Tongue (tissue), 2 donors: ENCODE data around the gene LCTL. TPM values are rescaled to one million over a fixed set of nuclear protein-coding genes. Genes with fewer than 3 reads are reported as not detected.
"Not testable (repeated sequence)": the region's sequence is repeated elsewhere in the genome, so short reads cannot be mapped to it uniquely, and the experiment has no call there.

Experiments used
- DNase-seq: peaks from one replicate; pipeline ENCODE4 v3.0.0-alpha.2; 2015
- total RNA-seq: library from RNA; depleted of rRNA; stranded (reverse); fragments of >200 nt; gene quantifications from one replicate; pipeline ENCODE4 v1.2.3, GENCODE V29; 2014

The LCTL gene
- total RNA-seq, 1 donor from 2014 or later = not detected

DNA sequence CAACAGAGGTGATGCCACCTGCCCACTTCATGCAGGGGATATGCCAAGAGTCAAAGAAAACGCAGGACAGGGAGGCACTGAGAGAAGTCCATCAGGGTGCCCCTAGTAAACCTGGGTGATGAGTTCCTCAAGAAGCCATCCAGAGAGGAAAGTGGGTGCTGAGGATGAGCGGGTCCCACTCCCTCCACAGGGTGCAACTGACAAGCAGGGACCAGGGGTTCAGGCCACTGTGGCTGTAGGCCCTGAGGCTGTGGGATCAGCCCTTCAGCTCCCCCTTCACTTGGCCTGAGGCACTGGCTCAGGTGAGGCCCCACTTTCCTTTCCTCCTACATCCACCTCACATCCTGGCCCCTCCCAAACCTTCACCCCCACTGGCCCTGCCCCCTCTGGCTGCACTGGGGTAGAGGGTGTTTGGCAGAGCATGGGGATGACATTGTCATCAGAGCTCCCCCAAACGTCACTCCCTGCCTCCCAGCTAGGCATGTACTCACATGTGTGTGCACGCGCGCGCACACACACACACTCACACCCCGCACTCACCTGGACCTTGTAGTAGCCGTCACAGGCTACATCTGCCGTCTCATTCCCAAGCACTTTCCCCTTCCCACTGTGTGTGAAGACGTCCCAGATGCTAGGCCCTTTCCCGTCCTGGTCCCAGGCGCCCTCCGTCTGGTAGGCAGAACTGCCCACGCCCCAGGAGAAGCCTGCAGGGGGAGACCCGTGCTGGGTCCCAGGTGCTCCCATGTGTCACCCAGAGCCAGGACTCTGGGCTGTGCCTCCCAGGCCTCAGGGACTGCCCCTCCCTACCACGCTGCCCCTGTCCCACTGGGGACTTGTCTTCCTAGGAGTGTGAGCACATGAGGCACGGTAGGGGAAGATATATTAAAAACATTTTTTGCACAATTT lies 1.4 kb downstream of the LCTL start:
- DNase-seq = no peak

DNA sequence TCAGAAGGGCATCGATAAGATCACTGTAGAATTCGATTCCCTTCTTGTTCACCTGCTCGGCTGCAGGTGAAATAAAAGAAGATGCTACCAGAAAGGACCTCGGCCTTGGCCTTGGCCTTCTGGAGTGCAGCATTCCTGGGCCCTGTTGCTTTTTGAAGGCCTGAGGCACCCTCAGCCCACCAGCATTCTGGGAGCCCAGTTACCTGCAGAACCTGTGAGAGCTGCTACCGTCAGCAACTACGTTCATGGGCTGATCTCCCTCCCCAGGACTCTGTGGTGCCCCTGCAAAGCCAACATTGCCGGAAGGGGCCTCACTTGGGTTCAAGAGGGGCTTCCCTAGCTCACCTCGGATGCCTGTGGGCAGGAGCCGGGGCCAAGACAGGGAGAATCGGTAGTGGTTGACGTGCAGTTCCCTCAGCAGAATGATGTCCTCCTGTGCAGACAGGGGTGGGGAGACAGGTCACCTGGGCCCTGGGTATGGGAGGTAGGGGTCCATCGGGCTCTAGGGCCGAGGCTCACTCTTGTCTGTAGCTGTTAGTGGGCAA lies 2.2 kb downstream of the LCTL start:
- DNase-seq = no peak

DNA sequence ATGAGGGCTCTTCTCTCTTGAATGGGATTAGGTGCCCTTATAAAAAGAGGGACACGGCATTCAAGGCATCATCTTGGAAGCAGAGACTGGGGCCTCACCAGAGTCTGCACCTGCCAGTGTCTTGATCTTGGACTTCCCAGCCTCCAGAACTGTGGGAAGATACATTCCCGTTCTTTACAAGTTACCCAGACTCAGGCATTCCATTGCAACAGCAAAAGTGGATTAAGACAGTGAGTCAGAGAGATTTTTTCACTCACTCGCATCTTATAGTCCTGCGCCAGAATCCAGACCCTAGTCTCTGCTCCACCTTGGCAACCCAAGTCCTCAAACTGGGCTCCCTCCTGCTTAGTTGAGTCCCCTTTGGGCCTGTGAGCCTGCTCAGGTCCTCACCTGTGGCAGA lies 2.7 kb downstream of the LCTL start:
- DNase-seq = no peak

- DNase-seq = no peak
These were observed 4.8 kb downstream of the LCTL start for GRCh38 chr15:66560856-66561525.

GRCh38 chr15:66558271-66558670 lies 7.5 kb downstream of the LCTL start:
- no peak for DNase-seq

GRCh38 chr15:66555685-66556084 lies 10.1 kb downstream of the LCTL start:
- DNase-seq = no peak

- no peak for DNase-seq
These were observed 20.5 kb downstream of the LCTL start for GRCh38 chr15:66545255-66545654.

GRCh38 chr15:66542896-66543295 lies 22.9 kb downstream of the LCTL start:
- DNase-seq = no peak

DNA sequence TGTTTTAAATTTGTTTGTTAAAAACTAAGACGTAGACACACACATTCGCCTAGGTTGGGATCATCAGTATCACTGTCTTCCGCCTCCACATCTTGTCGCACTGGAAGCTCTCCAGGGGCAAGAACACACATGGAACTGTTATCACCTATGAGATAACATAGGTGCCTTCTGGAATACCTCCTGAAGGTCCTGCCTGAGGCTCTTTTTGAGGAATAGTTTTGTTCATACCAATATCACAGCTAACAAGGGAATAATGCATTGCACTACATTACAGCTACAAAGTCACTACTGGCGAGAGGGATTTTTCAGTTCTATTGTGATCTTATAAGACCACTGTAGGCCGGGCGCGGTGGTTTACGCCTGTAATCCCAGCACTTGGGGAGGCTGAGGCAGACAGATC lies 30.7 kb downstream of the LCTL start:
- no peak for DNase-seq

- DNase-seq = no peak
These were observed 41.0 kb downstream of the LCTL start for GRCh38 chr15:66524838-66525237.

- DNase-seq = no peak
These were observed 41.9 kb downstream of the LCTL start for GRCh38 chr15:66523926-66524325.

GRCh38 chr15:66515901-66516322 lies 49.9 kb downstream of the LCTL start:
- no peak for DNase-seq

DNA sequence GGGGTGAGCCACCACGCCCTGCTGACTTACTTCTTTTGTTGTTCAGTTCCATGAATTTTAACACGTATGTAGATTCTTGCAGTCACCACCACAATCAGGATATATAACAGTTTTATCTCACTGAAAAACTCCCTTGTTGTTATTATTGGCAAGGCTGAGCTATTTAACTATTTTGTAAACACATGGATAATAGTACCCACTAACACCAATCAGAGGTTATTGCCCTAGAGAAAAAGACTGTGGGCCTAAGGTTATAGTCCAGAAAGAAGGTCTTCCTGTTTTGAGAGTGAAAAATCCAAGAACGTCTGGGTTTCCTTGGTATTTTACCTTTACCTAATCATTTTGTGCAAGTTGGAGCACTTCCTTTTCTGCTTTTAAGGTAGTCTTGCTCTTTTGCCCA lies 51.2 kb downstream of the LCTL start:
- no peak for DNase-seq

- DNase-seq = no peak
These were observed 57.4 kb downstream of the LCTL start for GRCh38 chr15:66508293-66508883.

GRCh38 chr15:66505818-66506217 lies 60.0 kb downstream of the LCTL start:
- no peak for DNase-seq

DNA sequence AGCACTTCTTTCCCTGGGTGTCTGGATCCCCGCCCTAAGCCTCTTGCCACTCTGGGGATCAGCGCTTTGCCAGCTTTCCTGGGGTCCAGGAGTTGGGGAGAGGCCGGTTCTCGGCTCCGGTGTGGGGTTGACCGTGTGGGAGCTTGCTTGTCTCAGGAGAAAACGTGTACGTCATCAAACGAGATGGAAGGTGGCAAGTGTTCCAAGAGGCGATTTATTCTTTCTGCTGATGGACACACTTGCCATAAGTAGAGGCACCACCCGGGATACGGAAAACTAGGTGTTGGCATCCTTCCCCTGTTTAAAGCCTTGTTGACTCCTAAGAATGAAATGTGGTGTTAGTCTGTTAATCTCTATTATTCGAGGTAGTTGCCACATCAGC lies 60.4 kb downstream of the LCTL start:
- no peak for DNase-seq

DNA sequence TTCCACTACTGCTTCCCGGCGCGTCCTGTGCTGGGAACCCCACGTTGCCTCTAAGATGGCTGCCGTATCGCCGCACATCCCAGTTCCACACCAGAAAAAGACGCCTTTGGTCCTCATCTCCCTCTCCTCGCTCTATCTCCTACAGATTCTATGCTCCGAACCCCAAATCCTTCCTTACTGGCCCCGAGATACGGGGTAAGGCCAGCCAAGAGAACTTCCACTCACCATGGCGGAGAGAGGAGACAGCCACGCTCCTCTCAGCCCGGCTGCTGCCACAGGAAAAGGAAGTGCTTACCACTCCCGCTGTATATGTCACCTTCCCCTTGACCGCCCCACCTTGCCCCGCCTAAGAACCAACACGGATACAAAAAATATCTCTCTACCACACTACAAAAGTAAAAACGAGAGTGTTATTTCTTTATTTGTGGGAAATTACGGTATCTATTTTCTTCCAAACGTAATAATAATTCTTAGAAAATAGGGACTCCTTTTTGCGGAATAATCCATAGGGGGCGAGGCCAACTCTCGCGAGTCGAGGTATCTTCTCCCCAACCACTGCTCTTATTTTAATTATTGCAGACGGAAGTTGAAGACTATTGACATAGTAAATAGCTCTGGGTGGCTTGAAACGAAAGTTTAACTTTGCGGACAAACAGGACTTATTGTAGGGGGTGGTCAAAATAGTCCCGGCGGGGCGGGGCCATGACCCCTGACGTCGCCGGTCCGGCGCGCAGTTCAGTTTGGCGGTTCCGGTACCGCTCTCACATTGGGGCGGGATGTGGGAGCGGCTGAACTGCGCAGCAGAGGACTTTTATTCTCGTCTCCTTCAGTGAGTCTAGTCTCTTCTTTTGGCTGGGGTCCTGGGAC lies 61.0 kb downstream of the LCTL start, which contains the start of the genes RPL4 and ZWILCH:
Gene RPL4, minus strand, starts transcription at position 293 of the 867 bp plus-strand sequence. Its CDS starts 65 bp downstream, at position 228.
Gene ZWILCH, plus strand, starts transcription at position 764 of the 867 bp plus-strand sequence. Its CDS starts 13 bp downstream, at position 777.
- DNase-seq = peak; percentile 89

DNA sequence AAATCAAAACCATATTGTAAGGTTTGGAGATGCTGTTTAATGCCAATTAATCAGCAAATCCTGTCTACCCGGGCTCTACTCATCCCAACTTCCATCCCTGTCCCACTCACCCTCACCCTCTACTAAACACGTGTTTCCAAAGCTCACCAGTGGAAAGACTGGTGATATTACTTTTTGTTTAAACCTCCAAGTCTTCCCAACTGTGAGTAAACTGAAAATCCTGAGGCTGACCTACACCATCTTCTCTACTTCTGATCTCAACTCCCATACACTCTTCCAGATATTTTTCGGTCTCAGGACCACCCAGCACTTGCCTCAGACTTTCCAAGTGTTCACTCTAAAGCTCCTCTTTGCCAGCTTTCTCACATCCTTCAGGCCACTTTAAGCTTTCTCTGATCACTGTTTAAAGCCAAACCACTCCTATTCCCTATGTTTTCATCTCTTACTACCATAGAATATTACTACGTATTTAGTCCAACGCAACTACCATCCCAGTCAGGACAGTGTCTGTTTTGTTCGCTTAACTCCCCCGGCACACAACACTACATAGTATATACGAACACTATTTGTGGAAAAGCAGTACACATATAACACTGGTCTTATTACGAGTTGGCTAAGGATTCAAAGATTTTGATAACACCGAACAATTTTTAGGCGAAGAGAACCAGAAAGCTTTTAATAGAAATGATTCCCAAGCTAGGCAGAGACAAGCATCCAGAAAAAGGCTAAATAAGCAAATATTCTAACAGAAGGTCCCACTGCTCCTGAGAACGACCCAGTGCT lies 61.8 kb downstream of the LCTL start:
- DNase-seq = no peak

DNA sequence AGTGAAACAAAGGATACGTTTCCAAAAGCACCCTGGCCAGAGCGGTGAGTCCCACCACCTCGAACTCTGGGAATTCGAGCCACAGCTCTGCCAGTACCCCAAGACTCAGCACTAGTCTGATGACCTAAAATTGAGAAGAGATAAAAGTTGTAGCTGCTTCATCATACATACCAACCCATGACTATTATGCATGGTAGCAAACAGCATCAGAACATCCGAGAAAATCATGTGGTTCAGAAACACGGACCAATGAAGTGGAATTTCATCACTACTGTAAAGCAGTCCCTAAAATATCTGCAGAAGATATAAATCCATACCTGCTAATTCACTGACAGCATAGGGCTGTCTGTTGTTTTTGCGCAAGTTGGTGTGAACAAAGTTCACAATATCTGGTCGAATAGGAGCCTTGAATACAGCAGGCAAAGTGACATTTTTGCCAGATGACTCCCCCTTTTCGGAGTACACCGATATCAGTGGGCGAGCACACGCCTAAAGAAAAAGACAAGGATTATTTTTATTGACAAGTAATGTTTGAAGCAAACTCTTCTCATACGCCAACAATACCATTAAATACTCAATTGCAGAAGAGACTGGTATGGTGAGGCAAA lies 62.7 kb downstream of the LCTL start:
- not testable (repeated sequence) for DNase-seq

DNA sequence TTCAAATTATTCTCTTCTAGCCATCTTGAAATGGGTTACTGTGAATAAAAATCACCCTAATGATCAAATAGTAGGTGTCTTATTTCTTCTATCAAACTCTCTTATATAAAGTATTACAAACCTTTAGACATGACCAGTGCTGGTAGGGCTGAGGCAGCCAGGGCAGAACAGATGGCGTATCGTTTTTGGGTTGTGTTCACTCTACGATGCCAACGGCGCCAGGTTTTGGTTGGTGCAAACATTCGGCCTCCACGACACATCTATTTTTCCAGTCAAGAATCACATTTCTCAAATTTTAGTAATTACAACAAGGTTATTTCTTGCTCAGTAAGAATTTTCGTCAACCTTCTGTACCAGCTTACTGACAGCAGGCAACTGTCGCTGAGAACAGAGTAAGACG lies 63.3 kb downstream of the LCTL start:
- DNase-seq = no peak
